Upper lobe of left lung (tissue), 4 donors: ENCODE data around the gene CTNNBL1.

Experiments
- EP300 ChIP-seq, 4 donors: sonication (generic); formaldehyde crosslinking; IDR thresholded peaks; one replicate each; pipeline ENCODE4 v1.5.1; 2017; ENCODE audit warnings: antibody characterized with exemption in 4 of 4, control low read depth in 2 of 4
- POLR2A ChIP-seq, 4 donors: fragments of 450-650 bp; IDR thresholded peaks; one replicate each; pipeline ENCODE4 v1.5.1; 2016 to 2017; ENCODE audit warnings: antibody characterized with exemption in 4 of 4, mild to moderate bottlenecking in 2 of 4
- POLR2AphosphoS5 ChIP-seq, 2 donors: sonication (generic); formaldehyde crosslinking; IDR thresholded peaks; one replicate each; pipeline ENCODE4 v1.5.1; 2017; ENCODE audit warnings: antibody characterized with exemption in 2 of 2
- TF ChIP-seq, protein P1 (sequence below), 6 experiments: fragments of 450-650 bp in 4 of 6; fragments of 200-600 bp in 2 of 6; sonication (generic) in 2 of 6; IDR thresholded peaks; one replicate each; pipeline ENCODE4 v1.5.1; 2016 to 2019; ENCODE audit warnings: antibody characterized with exemption in 6 of 6

DNA sequence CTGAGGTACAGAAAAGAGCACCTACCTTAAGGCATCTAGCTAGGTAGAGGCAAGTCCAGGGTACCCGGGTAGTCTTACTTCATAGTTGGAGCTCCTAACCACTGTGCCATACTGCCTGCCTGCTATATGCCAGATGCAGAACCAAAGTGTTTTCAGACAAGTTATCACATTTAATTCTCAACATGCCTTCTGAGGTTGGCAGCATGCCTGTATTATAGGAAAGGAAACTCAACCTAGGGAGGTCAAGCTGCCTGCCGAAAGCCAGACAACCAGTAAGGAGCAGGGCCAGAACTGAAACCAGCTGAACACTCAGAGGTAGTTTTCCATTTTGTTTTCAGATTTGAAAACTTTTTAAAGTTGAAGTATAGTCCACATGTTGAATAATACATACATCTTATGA lies 5.4 kb downstream of the CTNNBL1 start:
- TF ChIP-seq, protein P1, sequence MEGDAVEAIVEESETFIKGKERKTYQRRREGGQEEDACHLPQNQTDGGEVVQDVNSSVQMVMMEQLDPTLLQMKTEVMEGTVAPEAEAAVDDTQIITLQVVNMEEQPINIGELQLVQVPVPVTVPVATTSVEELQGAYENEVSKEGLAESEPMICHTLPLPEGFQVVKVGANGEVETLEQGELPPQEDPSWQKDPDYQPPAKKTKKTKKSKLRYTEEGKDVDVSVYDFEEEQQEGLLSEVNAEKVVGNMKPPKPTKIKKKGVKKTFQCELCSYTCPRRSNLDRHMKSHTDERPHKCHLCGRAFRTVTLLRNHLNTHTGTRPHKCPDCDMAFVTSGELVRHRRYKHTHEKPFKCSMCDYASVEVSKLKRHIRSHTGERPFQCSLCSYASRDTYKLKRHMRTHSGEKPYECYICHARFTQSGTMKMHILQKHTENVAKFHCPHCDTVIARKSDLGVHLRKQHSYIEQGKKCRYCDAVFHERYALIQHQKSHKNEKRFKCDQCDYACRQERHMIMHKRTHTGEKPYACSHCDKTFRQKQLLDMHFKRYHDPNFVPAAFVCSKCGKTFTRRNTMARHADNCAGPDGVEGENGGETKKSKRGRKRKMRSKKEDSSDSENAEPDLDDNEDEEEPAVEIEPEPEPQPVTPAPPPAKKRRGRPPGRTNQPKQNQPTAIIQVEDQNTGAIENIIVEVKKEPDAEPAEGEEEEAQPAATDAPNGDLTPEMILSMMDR (IDR thresholded peaks at IDR 0.05) = no peak
- TF ChIP-seq POLR2A (IDR thresholded peaks at IDR 0.05) = no peak
- no peak for TF ChIP-seq POLR2AphosphoS5 (IDR thresholded peaks at IDR 0.05)
- TF ChIP-seq EP300 (IDR thresholded peaks at IDR 0.05) = no peak
